ENCODE data around the gene ERC2.

The ERC2 gene

GRCh38 chr3:55583475-55583874, 884.8 kb downstream of the ERC2 start:
- in situ Hi-C loops (cut with MboI; ENCODE audit: low sequenced_read_pairs), result no loop called here

GRCh38 chr3:55579496-55579895, 888.8 kb downstream of the ERC2 start:
- in situ Hi-C loops (cut with MboI; ENCODE audit: low sequenced_read_pairs), result no loop called here

GRCh38 chr3:55576621-55577388, 891.5 kb downstream of the ERC2 start:
- in situ Hi-C loops (cut with MboI; ENCODE audit: low sequenced_read_pairs), result no loop called here

GRCh38 chr3:55574671-55575070, 893.6 kb downstream of the ERC2 start:
- in situ Hi-C loops (cut with MboI; ENCODE audit: low sequenced_read_pairs), result no loop called here

GRCh38 chr3:55572816-55573215, 895.5 kb downstream of the ERC2 start:
- in situ Hi-C loops (cut with MboI; ENCODE audit: low sequenced_read_pairs), result no loop called here

GRCh38 chr3:55571913-55572312, 896.4 kb downstream of the ERC2 start:
- in situ Hi-C loops (cut with MboI; ENCODE audit: low sequenced_read_pairs), result no loop called here

- in situ Hi-C loops (cut with MboI; ENCODE audit: low sequenced_read_pairs), result no loop called here
Observed at GRCh38 chr3:55571216-55571813, 897.0 kb downstream of the ERC2 start.

- in situ Hi-C loops (cut with MboI; ENCODE audit: low sequenced_read_pairs), result no loop called here
Observed at GRCh38 chr3:55570271-55570711, 898.0 kb downstream of the ERC2 start.

- in situ Hi-C loops (cut with MboI; ENCODE audit: low sequenced_read_pairs), result no loop called here
Observed at GRCh38 chr3:55569033-55569599, 899.2 kb downstream of the ERC2 start.

GRCh38 chr3:55567615-55568014, 900.7 kb downstream of the ERC2 start:
- in situ Hi-C loops (cut with MboI; ENCODE audit: low sequenced_read_pairs), result no loop called here

- in situ Hi-C loops (cut with MboI; ENCODE audit: low sequenced_read_pairs), result no loop called here
Observed at GRCh38 chr3:55567121-55567520, 901.1 kb downstream of the ERC2 start.

GRCh38 chr3:55565521-55565920, 902.7 kb downstream of the ERC2 start:
- in situ Hi-C loops (cut with MboI; ENCODE audit: low sequenced_read_pairs), result no loop called here

- in situ Hi-C loops (cut with MboI; ENCODE audit: low sequenced_read_pairs), result no loop called here
Observed at GRCh38 chr3:55564726-55565125, 903.5 kb downstream of the ERC2 start.

GRCh38 chr3:55562700-55563099, 905.6 kb downstream of the ERC2 start:
- in situ Hi-C loops (cut with MboI; ENCODE audit: low sequenced_read_pairs), result no loop called here

GRCh38 chr3:55559500-55560423, 908.5 kb downstream of the ERC2 start:
- in situ Hi-C loops (cut with MboI; ENCODE audit: low sequenced_read_pairs), result no loop called here

- in situ Hi-C loops (cut with MboI; ENCODE audit: low sequenced_read_pairs), result no loop called here
Observed at GRCh38 chr3:55558316-55558715, 910.0 kb downstream of the ERC2 start.

GRCh38 chr3:55557549-55557948, 910.7 kb downstream of the ERC2 start:
- in situ Hi-C loops (cut with MboI; ENCODE audit: low sequenced_read_pairs), result no loop called here

- in situ Hi-C loops (cut with MboI; ENCODE audit: low sequenced_read_pairs), result no loop called here
Observed at GRCh38 chr3:55556619-55557537, 911.4 kb downstream of the ERC2 start.

GRCh38 chr3:55555873-55556618, 912.2 kb downstream of the ERC2 start:
- in situ Hi-C loops (cut with MboI; ENCODE audit: low sequenced_read_pairs), result no loop called here
